Activated CD4-positive, alpha-beta T cell treated with anti-CD3 and anti-CD28 coated beads, Interleukin-2, amount 50 U/mL, for 4 hours (primary cell): ENCODE data around the gene ATN1.
A peak's percentile ranks its signal among the peaks of the same experiment; 100 is the strongest.
"Not testable (repeated sequence)": the region's sequence is repeated elsewhere in the genome, so short reads cannot be mapped to it uniquely, and the experiment has no call there.

Source experiments
- DNase-seq, 2 experiments: peaks; one replicate each; pipeline ENCODE4 v3.0.0-alpha.2; 2020

Gene ATN1, protein sequence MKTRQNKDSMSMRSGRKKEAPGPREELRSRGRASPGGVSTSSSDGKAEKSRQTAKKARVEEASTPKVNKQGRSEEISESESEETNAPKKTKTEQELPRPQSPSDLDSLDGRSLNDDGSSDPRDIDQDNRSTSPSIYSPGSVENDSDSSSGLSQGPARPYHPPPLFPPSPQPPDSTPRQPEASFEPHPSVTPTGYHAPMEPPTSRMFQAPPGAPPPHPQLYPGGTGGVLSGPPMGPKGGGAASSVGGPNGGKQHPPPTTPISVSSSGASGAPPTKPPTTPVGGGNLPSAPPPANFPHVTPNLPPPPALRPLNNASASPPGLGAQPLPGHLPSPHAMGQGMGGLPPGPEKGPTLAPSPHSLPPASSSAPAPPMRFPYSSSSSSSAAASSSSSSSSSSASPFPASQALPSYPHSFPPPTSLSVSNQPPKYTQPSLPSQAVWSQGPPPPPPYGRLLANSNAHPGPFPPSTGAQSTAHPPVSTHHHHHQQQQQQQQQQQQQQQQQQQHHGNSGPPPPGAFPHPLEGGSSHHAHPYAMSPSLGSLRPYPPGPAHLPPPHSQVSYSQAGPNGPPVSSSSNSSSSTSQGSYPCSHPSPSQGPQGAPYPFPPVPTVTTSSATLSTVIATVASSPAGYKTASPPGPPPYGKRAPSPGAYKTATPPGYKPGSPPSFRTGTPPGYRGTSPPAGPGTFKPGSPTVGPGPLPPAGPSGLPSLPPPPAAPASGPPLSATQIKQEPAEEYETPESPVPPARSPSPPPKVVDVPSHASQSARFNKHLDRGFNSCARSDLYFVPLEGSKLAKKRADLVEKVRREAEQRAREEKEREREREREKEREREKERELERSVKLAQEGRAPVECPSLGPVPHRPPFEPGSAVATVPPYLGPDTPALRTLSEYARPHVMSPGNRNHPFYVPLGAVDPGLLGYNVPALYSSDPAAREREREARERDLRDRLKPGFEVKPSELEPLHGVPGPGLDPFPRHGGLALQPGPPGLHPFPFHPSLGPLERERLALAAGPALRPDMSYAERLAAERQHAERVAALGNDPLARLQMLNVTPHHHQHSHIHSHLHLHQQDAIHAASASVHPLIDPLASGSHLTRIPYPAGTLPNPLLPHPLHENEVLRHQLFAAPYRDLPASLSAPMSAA (N-terminal part only)

DNA sequence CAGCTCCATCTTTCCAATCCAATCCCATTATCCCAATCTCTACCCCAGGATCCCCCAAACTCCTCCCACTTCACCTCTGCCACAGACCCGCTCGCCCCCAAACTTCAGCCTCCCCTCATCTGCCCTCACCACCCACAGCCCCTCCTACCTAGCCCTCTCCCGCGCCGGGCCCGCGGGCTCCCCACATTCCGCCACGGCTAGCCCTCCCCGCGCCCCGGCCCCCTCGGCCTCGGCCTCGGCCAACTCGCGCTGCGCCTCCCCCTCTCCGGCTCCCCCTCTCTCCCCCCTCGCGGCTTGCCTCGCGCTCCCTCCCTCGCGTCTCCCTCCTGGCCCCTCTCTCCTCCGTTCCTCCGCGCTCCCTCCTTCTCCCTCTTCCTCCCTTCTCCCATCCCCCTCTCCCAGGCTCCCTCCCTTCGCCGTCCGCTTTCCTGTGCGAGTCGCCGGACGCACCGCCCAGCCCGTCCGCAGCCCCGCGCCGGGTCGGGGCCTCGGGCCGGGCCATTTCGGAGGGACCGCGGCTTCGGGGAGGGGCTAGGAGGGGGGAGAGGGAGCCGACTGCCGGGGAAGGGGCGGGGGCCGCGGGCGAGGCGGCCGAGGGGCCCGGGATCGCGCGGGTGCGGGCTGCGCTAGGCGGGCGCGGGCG is at the start of gene ATN1:
Gene ATN1 (plus strand): TSS at position 581 of the 643 bp plus-strand sequence. CDS start 6,043 bp downstream, outside the sequence.
- peak in 1 of 2 experiments; percentile 29 for DNase-seq

DNA sequence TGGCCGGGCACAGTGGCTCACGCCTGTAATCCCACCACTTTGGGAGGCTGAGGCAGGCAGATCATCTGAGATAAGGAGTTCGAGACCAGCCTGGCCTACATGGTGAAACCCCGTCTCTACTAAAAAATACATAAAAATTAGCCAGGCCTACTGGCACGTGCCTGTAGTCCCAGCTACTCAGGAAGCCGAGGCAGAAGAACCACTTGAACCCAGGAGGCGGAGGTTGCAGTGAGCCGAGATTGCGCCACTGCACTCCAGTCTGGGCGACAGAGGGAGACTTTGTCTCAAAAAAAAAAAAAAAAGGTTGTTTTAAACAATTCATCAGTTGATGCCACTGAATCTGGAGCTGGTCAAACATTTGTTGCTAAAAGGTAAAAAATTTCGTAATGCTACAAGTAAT is 47.9 kb upstream of the ATN1 start:
- DNase-seq = not testable (repeated sequence)

DNA sequence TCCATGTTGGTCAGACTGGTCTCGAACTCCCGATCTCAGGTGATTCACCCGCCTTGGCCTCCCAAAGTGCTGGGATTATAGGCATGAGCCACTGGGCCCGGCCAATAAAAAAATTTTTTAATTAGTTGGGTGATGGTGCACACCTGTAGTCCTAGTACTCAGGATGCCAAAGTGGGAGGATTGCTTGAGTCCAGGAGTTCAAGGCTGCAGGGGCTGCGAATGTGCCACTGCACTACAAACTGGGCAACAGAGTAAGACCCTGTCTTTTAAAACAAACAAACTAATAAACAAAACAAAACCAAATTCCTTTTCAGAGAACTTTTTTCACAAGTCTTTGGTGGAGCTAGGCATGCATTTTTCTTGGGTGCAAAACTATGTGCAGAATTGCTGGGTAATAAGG is 44.5 kb upstream of the ATN1 start:
- no peak for DNase-seq

DNA sequence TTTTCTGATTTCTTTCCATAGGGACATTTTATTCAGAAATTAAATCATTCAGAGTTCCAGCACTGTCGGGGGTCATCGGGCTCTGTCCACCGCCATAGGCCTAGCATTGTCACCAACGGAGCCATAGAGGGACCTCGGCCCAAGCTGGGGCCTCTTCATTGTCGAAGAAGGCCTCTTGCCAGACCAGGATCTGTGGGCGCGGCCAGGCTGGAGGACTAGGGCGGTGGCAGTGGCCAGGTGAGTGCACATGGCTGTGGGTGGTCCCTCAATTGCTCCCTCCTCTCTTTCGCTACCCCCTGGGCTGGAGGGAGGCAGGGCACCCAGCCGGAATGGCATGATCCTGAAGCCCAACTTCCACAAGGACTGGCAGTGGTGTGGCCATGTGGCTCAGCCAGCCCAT is 44.1 kb upstream of the ATN1 start:
- no peak for DNase-seq

DNA sequence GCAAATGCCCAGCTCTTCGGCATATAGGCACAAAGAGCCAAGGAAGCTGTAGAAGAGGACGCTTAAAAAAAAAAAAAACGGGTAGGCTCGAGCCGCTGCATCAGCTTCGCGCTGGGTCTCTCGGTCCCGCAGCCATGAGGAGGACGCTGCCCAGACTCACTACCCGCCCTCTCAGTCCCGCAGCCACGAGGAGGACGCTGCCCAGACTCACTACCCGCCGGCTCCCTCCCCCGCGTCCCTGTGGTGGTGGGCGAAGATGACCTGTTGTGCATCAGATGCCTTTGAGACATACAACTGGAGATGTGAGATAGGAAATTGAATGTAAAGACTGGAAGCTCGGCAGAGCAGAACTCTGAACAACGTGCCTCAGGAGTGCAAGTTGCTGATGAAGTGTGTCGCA is 43.2 kb upstream of the ATN1 start:
- no peak for DNase-seq

- DNase-seq = not testable (repeated sequence)
These were observed 41.4 kb upstream of the ATN1 start for GRCh38 chr12:6886206-6886999.

DNA sequence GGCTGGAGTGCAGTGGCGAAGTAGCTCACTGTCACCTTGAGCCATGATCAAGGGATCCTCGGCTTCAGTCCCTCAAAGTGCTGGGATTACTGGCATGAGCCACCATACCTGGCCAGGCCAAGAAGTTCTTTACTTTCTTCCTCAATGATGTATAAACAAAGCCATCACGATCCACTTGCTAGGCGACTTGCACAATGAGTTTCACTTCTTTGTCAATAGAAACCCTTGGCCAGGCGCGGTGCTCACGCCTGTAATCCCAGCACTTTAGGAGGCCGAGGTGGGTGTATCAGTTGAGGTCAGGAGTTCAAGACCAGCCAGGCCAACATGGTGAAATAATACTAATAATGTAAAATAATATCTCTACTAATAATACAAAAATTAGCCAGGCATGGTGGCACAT is 40.3 kb upstream of the ATN1 start:
- DNase-seq = no peak

- no peak for DNase-seq
These were observed 39.4 kb upstream of the ATN1 start for GRCh38 chr12:6888360-6888759.

DNA sequence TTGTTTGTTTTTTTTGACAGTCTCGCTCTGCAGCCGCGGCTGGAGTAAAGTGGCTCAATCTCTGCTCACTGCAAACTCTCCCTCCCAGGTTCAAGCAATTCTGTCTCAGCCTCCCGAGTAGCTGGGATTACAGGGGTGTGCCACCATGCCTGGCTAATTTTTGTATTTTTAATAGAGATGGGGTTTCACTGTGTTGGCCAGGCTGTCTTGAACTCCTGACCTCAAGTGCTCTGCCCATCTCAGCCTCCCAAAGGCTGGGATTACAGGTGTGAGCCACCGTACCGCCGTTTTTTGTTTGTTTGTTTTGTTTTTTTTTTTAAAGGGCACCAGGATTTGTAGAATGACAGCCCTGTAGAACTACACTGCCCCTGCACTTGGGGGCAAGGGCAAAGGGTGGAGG is 39.0 kb upstream of the ATN1 start:
- not testable (repeated sequence) for DNase-seq

GRCh38 chr12:6889775-6890573 is 37.8 kb upstream of the ATN1 start:
- not testable (repeated sequence) for DNase-seq

DNA sequence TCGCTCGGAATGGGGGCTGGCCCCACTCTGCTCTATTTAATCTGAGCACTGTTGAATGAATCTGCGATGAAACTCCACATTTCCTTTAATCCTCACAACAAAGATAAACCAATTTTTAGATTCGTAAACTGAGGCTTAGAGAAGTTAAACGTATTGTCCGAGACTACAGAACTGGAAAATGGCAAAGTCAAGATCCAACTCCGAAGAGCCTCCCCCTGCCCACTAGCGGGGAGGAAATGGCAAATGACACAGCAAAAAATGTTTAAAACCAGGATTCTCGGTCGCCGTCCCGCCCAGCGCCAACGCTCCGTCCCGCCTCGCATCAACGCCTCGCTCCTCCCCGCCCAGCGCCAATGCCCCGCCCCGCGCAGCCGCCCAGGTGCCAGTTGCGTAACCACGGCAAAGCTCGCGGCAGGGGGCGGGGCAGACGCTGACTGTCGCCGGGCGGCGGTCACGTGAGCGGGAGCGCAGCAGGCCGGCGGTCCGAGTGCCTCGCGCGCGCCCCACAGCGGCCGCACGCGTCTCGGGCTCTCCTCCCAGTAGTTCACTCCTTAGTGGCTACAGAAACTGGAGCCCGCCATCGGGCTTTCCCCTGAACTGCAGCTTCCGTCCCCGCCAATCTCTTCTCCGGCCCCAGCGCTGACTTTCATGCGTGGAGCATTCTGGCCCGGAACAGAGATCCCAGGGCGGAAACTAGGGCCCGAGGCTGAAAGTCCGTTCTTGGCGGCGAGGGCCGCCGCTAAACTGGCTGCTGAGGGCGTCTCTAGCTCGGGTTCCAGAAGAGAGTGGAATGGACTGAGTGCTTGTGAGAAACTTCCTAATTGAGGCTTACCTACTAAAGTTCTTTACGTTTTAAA is 36.7 kb upstream of the ATN1 start:
- peak; percentile 99 for DNase-seq

- no peak for DNase-seq
These were observed 36.1 kb upstream of the ATN1 start for GRCh38 chr12:6891646-6892001.

DNA sequence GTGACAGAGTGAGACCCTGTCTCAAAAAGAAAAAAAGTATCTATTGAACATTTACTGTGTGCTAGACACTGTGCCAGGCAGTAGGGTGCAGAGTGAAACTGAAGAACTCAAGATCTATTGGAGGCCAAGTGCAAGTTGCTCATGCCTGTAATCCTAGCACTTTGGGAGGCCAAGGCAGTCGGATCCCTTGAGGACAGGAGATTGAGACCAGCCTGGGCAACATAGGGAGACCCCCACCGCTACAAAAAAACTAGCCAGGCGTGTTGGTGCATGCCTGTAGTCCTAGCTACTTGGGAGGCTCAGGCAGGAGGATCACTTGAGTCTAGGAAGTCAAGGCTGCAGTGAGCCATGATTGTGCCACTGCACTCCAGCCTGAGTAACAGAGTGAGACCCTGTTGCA is 35.1 kb upstream of the ATN1 start:
- DNase-seq = not testable (repeated sequence)

DNA sequence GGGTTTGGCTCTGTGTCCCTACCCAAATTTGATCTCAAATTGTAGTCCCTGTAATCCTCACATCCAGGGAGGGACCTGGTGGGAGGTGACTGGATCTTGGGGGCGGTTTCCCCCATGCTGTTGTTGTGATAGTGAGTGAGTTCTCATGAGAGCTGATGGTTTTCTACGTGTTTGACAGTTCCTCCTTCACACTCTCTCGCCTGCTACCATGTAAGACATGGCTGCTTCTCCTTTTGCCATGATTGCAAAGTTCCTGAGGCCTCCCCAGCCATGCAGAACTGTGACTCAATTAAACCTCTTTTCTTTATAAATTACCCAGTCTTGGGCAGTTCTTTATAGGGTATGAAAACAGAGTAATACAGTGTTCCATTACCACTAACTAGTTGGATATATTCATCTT is 33.4 kb upstream of the ATN1 start:
- DNase-seq = no peak

- DNase-seq = no peak
These were observed 30.8 kb upstream of the ATN1 start for GRCh38 chr12:6896846-6897435.

- DNase-seq = no peak
These were observed 28.3 kb upstream of the ATN1 start for GRCh38 chr12:6899427-6899826.

DNA sequence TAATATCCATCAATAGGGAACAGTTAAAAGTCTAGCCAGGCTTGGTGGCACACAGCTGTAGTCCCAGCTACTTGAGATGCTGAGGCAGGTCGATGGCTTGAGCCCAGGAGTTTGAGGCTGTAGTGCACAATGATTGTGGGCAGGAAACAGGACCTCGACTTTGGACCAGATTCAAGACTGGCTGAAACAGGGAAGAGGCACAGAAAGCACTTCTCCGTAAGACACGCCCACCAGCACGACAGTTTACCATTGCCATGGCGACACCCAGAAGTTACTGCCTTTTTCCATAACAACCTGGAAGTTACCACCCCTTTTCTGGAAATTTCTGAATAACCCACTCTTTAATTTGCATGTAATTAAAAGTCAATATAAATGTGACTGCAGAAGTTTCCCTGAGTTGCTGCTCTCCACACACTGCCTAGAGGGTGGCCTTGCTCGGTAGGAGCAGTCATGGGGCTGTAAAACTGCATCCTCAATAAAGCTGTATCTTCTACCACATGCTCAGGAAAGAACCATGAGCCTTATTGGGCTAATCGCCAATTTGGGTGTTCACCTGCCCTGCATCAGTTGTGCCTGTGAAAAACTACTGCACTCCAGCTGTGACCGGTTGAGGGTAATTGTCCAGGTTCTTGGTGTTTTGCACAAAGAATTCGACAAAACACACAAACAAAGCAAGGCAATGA is 27.8 kb upstream of the ATN1 start:
- DNase-seq = peak in 1 of 2 experiments; percentile 22

DNA sequence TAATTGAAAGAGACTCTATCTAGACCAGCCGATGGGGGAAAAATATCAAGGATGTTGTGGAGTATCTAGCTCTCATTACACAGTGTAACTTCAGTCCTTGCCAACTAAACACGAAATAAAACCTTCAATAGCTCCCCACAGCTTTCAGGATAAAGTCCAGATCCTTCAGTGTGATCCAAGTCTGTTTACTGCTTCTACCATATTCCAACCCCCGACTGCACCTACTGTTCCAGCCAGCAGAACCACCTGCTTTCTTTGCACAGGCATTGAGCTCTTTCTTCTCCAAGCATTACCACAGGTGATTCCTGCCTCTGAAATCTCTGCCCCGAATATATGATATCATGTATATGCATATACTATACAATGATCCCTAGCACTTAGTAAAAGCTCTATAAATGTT is 25.3 kb upstream of the ATN1 start:
- DNase-seq = no peak

GRCh38 chr12:6903722-6904121 is 24.0 kb upstream of the ATN1 start:
- DNase-seq = no peak
